ENCODE data around the gene SORL1-AS1.

The SORL1-AS1 gene

DNA sequence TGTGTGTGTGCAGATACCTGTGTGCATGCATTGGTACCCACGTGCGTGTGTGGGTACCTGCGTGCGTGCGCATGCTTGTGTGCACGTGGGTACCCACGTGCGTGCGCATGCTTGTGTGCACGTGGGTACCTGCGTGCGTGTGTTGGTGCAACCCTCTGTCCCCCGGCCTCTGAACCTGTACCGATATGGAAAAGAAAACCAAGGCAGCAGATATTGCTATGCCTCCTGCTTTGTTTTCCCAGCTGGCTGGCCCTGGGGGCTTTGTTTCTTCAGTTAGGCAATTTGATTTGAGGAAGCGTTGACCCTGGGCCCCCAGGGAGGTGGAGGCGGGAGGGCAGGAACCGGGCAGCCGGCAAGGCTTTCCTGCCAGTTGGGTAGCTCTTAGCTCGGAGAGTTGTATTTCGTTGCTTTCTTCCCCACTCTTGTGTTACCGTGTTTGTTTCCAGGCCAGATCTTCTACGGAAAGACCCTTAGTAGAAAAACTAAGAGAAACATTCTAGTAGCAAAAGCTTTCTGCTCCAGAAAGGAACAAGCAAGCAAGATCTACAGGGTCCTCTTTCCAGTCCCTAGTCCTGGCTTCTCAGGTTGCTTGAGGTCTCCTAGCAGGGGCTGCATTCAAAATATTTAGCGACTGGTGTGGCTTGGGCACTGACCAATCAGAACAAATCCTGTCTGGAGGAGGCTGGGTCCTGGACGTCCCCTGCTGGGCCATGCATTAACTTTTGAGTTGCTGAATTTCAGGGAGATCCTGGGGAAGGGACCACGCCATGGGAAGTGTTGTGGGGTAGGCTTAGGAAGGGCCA is 26.3 kb upstream of the SORL1-AS1 start:
- TF ChIP-seq, protein P1, sequence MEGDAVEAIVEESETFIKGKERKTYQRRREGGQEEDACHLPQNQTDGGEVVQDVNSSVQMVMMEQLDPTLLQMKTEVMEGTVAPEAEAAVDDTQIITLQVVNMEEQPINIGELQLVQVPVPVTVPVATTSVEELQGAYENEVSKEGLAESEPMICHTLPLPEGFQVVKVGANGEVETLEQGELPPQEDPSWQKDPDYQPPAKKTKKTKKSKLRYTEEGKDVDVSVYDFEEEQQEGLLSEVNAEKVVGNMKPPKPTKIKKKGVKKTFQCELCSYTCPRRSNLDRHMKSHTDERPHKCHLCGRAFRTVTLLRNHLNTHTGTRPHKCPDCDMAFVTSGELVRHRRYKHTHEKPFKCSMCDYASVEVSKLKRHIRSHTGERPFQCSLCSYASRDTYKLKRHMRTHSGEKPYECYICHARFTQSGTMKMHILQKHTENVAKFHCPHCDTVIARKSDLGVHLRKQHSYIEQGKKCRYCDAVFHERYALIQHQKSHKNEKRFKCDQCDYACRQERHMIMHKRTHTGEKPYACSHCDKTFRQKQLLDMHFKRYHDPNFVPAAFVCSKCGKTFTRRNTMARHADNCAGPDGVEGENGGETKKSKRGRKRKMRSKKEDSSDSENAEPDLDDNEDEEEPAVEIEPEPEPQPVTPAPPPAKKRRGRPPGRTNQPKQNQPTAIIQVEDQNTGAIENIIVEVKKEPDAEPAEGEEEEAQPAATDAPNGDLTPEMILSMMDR (IDR thresholded peaks at IDR 0.05): no peak
- Histone ChIP-seq H3K36me3 (no peaks in the 10 kb centered on the region), H3K4me1 (no peaks in the 10 kb centered on the region), H3K27ac (no peak overlapping the region), H3K27me3 (no peaks in the 10 kb centered on the region), H3K9me3 (no peaks in the 10 kb centered on the region), H3K4me3 (no peak overlapping the region)
- DNase-seq (ENCODE audit: low spot score): no peak

DNA sequence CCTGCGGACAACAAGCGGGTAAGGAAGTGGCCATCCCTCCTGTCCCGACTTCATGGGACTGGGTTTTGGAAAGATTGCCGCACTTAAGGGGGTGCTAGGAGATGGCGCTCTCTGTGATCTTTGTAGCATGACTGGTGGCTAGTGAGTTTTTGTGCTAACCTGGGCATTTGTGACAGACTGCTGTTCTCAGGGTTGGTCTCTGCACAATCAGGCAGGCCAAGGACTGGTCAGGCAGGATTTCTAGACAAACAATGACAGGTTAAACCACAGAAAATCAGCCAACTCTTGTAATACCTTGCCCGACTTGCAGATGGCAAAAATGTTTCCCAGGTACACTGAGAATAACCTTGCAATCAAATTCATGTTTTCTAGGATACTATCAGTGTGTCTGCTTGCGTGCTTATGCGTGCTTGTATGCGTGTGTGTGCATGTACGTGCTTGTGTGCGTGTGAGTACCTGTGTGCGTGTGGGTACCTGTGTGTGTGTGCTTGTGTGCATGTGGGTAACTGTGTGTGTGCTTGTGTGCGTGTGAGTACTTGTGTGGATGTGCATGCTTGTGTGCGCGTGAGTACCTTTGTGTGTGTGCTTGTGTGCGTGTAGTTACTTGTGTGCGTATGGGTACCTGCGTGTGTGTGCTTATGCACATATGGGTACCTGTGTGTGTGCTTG is 25.6 kb upstream of the SORL1-AS1 start:
- no peaks in the 10 kb centered on the region for H3K9me3 ChIP-seq
- no peak overlapping the region for H3K27ac ChIP-seq
- TF ChIP-seq, protein P1 (IDR thresholded peaks at IDR 0.05): no peak
- DNase-seq (ENCODE audit: low spot score): no peak
- no peaks in the 10 kb centered on the region for H3K36me3 ChIP-seq
- H3K4me1 ChIP-seq: no peaks in the 10 kb centered on the region
- no peak overlapping the region for H3K4me3 ChIP-seq
- no peaks in the 10 kb centered on the region for H3K27me3 ChIP-seq

DNA sequence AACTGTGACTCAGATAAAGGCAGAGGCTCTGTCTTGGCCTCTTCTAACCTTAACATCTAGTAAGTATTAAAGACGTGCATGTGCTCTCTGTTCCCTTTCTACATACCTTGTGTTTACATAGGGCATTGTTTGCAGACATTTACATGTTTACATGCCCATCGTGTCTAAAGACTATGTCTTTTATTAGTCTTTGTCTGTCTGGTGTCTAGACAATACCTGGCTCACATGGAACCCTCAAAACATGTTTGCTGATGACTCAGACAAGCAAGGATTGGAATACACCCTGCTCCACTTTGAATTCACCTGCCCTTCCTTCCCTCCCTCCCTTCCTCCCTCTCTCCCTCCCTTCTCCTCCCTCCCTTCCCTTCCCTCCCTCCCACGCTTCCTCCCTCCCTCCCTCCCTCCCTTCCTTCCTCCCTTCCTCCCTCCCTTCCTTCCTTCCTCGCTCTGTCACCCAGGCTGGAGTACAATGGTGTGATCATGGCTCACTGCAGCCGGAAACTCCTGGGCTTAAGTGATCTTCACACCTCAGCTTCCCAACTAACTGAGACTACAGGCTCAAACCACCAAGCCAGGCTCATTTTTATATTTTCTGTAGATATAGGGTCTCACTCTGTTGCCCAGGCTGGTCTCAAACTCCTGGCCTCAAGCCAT is 23.7 kb upstream of the SORL1-AS1 start:
- Histone ChIP-seq H3K27me3 (no peaks in the 10 kb centered on the region), H3K4me3 (no peak overlapping the region), H3K27ac (no peak overlapping the region), H3K9me3 (no peaks in the 10 kb centered on the region), H3K36me3 (no peaks in the 10 kb centered on the region), H3K4me1 (no peaks in the 10 kb centered on the region)
- DNase-seq (ENCODE audit: low spot score): no peak
- TF ChIP-seq, protein P1 (IDR thresholded peaks at IDR 0.05): no peak

DNA sequence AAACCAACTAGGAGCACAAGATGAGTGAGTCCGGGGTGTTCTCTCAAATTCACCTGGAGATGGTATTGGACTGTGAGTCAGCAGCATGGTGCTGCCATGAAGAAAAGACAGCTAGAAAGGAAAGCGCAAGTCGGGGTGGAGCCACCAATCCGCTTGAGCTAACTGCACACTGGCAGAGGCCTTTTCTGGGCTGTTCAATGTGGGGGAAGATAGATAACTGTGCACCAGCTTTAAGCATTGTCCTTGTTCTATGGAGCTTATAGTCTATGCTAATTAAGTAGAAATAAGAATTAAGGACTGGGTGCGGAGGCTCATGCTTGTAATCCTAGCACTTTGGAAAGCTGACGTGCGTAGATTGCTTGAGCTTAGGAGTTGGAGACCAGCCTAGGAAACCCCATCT is 21.9 kb upstream of the SORL1-AS1 start:
- Histone ChIP-seq H3K36me3 (no peaks in the 10 kb centered on the region), H3K4me1 (no peaks in the 10 kb centered on the region), H3K27ac (no peak overlapping the region), H3K27me3 (no peaks in the 10 kb centered on the region), H3K9me3 (no peaks in the 10 kb centered on the region), H3K4me3 (no peak overlapping the region)
- TF ChIP-seq, protein P1 (IDR thresholded peaks at IDR 0.05): no peak
- no peak for DNase-seq (ENCODE audit: low spot score)

DNA sequence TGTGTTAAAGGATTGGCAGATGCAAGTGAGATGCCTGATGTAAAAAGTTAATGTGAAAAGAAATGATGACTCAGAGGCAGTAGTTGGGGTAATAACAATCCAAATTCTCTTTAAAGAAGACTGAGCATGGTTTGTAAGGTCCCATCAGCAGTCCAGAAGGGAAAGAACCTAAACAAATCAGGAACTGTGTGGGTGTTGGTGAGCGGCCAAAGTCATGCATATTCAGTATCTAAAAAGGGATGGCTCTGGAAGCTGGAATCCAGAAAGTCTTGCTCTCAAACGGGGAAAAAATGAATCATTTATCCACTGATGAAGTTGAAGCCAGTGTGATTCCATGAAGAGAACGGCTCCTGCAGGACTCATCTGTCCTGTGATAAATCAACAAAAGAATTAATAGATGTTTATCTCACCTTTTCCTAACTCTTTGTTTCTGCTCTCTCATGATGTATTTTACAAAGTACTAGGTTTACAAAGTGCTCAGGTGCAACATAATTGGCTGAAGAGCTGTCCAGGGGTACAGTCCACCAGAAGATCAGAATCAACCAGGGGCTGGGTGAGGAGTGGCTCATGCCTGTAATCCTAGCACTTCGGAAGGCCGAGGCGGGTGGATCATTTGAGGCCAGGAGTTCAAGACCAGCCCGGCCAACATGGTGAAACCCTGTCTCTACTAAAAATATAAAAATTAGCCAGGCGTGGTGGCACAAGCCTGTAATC is 20.5 kb upstream of the SORL1-AS1 start:
- DNase-seq (ENCODE audit: low spot score): no peak
- TF ChIP-seq, protein P1 (IDR thresholded peaks at IDR 0.05): no peak
- no peaks in the 10 kb centered on the region for H3K27me3 ChIP-seq
- no peak overlapping the region for H3K4me3 ChIP-seq
- H3K27ac ChIP-seq: no peak overlapping the region
- H3K4me1 ChIP-seq: no peaks in the 10 kb centered on the region
- H3K36me3 ChIP-seq: no peaks in the 10 kb centered on the region
- no peaks in the 10 kb centered on the region for H3K9me3 ChIP-seq

All from right atrium auricular region (tissue), 2 donors.